Upper lobe of right lung (tissue), 1 donor: ENCODE measurements around the gene RRBP1. TPM values are rescaled to one million over a fixed set of nuclear protein-coding genes. Genes with fewer than 3 reads are reported as not detected.

ENCODE experiments used
- ATAC-seq: fragments of 200-7000 bp; cut with Tn5 transposase; one replicate; pipeline ENCODE4 v1.9.1; 2020; ENCODE audit warnings: mild to moderate bottlenecking, moderate library complexity
- DNase-seq: peaks from one replicate; pipeline ENCODE4 v3.0.0-alpha.2; 2020
- H3K27ac ChIP-seq: fragments of 200-600 bp; one replicate; pipeline ENCODE4 v1.8.0; 2022
- H3K27me3 ChIP-seq: fragments of 200-600 bp; one replicate; pipeline ENCODE4 v1.8.0; 2022; ENCODE audit warnings: mild to moderate bottlenecking
- H3K36me3 ChIP-seq: fragments of 200-600 bp; one replicate; pipeline ENCODE4 v1.8.0; 2022
- H3K4me1 ChIP-seq: fragments of 200-600 bp; one replicate; pipeline ENCODE4 v1.8.0; 2022
- H3K4me3 ChIP-seq: fragments of 200-600 bp; one replicate; pipeline ENCODE4 v1.8.0; 2022; ENCODE audit warnings: mild to moderate bottlenecking
- H3K9me3 ChIP-seq: fragments of 200-600 bp; one replicate; pipeline ENCODE4 v1.8.0; 2022
- intact Hi-C: fragments of 100-400 bp; cut with DNase I; formaldehyde crosslinking; loops from one replicate; pipeline ENCODE4 v1.11.0; 2022
- total RNA-seq: library from RNA; stranded (reverse); fragmentation: NEBNext Ultra II Directional; extraction: Animal tissue kit (Norgen Biotek cat#: 25700); gene quantifications from one replicate; pipeline ENCODE4 v1.2.1, GENCODE V29; 2021
- TF ChIP-seq, protein P1 (sequence below): fragments of 200-600 bp; IDR thresholded peaks from one replicate; pipeline ENCODE4 v1.8.0; 2022; ENCODE audit warnings: antibody characterized with exemption
- donor health status: DM: no; HTN: yes; CAD: no; lungs with severe emphysema.

RRBP1 gene
- total RNA-seq, 1 donor from 2014 or later: 166 TPM

- Histone ChIP-seq H3K4me3 (peak overlapping the region; percentile 73), H3K9me3 (no peaks in the 10 kb centered on the region), H3K27ac (no peak overlapping the region), H3K4me1 (peaks cover 28% of the 10 kb centered on the region), H3K36me3 (peaks cover 9% of the 10 kb centered on the region), H3K27me3 (no peaks in the 10 kb centered on the region)
- intact Hi-C loops: loop anchor here (10.0 kb wide), 1 partner anchor 211 kb away; no protein-coding TSS in a partner anchor
- ATAC-seq: no peak
- no peak for DNase-seq
- TF ChIP-seq, protein P1, sequence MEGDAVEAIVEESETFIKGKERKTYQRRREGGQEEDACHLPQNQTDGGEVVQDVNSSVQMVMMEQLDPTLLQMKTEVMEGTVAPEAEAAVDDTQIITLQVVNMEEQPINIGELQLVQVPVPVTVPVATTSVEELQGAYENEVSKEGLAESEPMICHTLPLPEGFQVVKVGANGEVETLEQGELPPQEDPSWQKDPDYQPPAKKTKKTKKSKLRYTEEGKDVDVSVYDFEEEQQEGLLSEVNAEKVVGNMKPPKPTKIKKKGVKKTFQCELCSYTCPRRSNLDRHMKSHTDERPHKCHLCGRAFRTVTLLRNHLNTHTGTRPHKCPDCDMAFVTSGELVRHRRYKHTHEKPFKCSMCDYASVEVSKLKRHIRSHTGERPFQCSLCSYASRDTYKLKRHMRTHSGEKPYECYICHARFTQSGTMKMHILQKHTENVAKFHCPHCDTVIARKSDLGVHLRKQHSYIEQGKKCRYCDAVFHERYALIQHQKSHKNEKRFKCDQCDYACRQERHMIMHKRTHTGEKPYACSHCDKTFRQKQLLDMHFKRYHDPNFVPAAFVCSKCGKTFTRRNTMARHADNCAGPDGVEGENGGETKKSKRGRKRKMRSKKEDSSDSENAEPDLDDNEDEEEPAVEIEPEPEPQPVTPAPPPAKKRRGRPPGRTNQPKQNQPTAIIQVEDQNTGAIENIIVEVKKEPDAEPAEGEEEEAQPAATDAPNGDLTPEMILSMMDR: no peak
Observed at GRCh38 chr20:17683218-17684076, 1.4 kb upstream of the RRBP1 start.

DNA sequence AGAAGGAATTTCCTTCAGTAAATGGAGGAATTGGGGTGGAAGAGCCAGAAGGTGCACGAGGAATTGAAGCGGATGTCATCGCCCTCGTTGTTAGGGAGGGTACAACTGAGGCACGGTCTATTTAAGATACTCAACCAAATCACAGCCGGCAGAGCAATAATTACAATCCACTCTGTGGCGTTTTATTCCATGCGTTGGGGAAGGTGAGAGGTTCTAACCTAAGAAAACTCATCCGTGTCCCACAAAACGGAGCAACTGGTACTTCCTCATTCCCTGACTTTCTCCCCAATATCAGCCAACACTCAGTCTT lies 802 bp upstream of the RRBP1 start:
- intact Hi-C loops: loop anchor here (10.0 kb wide), 1 partner anchor 212 kb away; no protein-coding TSS in a partner anchor
- ATAC-seq: no peak

GRCh38 chr20:17681726-17682102 lies 328 bp downstream of the RRBP1 start:
- peak overlapping the region; percentile 95 for H3K27ac ChIP-seq
- no peaks in the 10 kb centered on the region for H3K27me3 ChIP-seq
- TF ChIP-seq, protein P1: no peak
- peaks cover 34% of the 10 kb centered on the region for H3K4me1 ChIP-seq
- ATAC-seq (peak; percentile 0), DNase-seq (no peak)
- H3K4me3 ChIP-seq: peak overlapping the region; percentile 73
- peaks cover 12% of the 10 kb centered on the region for H3K36me3 ChIP-seq
- intact Hi-C loops: loop anchor here (10.0 kb wide), 1 partner anchor 213 kb away; no protein-coding TSS in a partner anchor
- H3K9me3 ChIP-seq: no peaks in the 10 kb centered on the region

More for the DNA sequence above, 802 bp upstream of the RRBP1 start:
- Histone ChIP-seq H3K27ac (peak overlapping the region; percentile 75), H3K27me3 (no peaks in the 10 kb centered on the region), H3K4me1 (peaks cover 34% of the 10 kb centered on the region), H3K4me3 (peak overlapping the region; percentile 73), H3K36me3 (peaks cover 9% of the 10 kb centered on the region), H3K9me3 (no peaks in the 10 kb centered on the region)
- TF ChIP-seq, protein P1: no peak
- DNase-seq: no peak

DNA sequence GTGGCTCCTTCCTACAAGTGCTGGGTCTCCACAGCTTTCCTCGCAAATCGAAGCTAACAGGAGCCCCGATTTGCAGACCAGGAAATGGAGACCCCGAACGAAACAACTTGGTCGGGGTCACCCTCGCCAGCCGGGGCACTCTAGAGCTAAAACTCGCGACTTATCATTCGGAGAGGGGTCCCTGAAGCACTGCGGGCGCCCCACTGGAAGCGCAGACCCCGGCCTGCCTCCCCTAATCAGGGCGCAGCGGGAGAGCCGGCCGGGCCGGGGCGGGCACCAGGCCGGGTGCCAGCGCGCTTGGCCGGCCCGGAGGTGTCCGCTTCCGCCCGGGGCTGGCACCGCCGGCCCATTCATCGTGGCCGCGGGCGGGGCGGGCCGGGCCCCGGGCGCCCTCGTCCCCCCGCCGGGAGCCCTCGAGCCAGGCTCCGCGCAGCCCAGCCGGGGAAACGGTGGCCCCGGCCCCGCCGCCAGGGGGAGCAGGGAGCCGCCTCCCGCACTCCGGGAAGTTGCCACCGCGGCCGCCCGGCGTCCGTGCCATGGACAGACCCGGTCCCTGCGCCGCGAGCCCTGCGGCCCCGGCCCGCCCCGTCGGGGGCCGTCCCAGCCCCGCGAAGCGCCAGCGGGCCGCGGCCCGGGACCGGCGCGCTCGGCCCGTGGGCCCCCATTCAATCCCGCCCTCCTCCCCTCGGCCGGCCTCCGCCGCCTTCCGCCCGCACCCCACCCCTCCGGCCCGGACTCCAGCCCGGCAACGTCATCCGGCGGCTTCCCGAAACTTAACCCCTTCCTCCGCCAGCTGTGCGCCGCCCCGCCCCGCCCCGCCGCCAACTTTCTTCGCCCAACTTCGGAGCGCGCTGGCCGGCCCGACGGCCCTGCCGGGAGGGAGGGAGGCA lies 961 bp downstream of the RRBP1 start:
- ATAC-seq (peak; percentile 68), DNase-seq (peak; percentile 95)
- TF ChIP-seq, protein P1: peak; percentile 49
- intact Hi-C loops: loop anchor here (10.0 kb wide), 1 partner anchor 214 kb away; no protein-coding TSS in a partner anchor
- no peaks in the 10 kb centered on the region for H3K27me3 ChIP-seq
- H3K9me3 ChIP-seq: no peaks in the 10 kb centered on the region
- H3K27ac ChIP-seq: peak overlapping the region; percentile 95
- peak overlapping the region; percentile 73 for H3K4me3 ChIP-seq
- peaks cover 40% of the 10 kb centered on the region for H3K4me1 ChIP-seq
- H3K36me3 ChIP-seq: peaks cover 18% of the 10 kb centered on the region

DNA sequence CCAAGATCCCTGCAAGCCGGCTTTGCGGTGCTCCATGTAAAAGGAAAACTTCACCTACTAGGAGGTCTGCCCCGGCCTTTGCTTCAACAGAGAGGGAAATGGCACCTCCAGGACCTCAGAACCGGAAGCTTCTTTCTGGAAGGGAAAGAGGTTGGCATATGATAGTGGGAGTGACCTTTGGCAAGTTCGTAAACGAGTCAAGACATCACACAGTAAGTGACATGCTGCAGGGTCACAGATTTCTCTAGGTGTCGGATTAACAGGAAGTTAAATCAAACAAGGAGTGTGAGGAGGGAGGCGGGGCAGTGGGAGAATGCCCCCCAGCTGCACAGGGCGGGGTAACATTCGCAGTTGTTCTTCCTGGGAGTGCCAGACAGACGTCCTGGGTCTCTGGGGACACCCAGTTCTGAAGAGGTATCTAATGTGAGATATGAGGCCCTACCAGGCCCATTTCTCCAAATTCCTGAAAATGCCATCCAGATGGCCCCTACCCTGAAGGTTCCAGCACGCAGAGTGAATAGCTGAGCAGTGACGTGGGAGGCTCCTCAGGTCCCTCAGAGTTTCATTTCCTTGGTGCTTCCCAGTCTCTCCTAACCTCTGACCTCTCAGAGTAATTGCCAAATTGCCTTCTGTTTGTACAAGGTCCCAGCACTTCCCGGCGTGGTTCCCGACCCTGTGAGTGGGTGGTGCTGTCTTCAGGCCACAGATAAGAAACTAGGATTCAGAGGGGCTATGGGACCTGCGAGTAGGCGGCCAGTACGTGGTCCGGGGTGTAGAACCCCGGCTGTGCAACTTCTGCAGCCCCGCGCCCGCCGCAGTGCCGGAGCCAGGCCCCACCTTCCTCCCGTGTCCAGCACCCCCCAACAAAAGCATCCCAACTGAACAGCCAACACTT lies 1.9 kb downstream of the RRBP1 start:
- TF ChIP-seq, protein P1: no peak
- peak; percentile 31 for ATAC-seq
- H3K4me1 ChIP-seq: peaks cover 49% of the 10 kb centered on the region
- no peaks in the 10 kb centered on the region for H3K9me3 ChIP-seq
- H3K27ac ChIP-seq: peak overlapping the region; percentile 95
- intact Hi-C loops: loop anchor here (10.0 kb wide), 1 partner anchor 215 kb away; no protein-coding TSS in a partner anchor
- peak; percentile 82 for DNase-seq
- H3K27me3 ChIP-seq: no peaks in the 10 kb centered on the region
- peaks cover 23% of the 10 kb centered on the region for H3K36me3 ChIP-seq
- peak overlapping the region; percentile 73 for H3K4me3 ChIP-seq
